HepG2 (cell line): ENCODE data around the gene TNFRSF6B. TPM values are rescaled to one million over a fixed set of nuclear protein-coding genes. Genes with fewer than 3 reads are reported as not detected.
A peak's percentile ranks its signal among the peaks of the same experiment; 100 is the strongest.

Experiments used
- AHDC1 ChIP-seq: sonication (generic); formaldehyde crosslinking; IDR thresholded peaks from 2 replicates; pipeline ENCODE4 v1.5.1; 2020; ENCODE audit warnings: mild to moderate bottlenecking, missing genetic modification reagents, borderline replicate concordance
- ARNT2 ChIP-seq: sonication (generic); formaldehyde crosslinking; IDR thresholded peaks from 2 replicates; pipeline ENCODE4 v1.8.0; 2022; ENCODE audit warnings: mild to moderate bottlenecking, low read depth, missing genetic modification reagents, moderate library complexity
- EZH2 ChIP-seq: conservative IDR thresholded peaks from 2 replicates; pipeline ENCODE4 v1.6.1; 2012; ENCODE audit warnings: mild to moderate bottlenecking, low read depth, low read length, moderate library complexity
- HMGXB3 ChIP-seq: sonication (generic); formaldehyde crosslinking; IDR thresholded peaks from 2 replicates; pipeline ENCODE4 v1.4.0; 2020; ENCODE audit warnings: missing genetic modification reagents, borderline replicate concordance
- JUND ChIP-seq: sonication (generic); formaldehyde crosslinking; IDR thresholded peaks from 2 replicates; pipeline ENCODE4 v1.8.0; 2022; ENCODE audit warnings: mild to moderate bottlenecking, missing genetic modification reagents
- MLLT10 ChIP-seq: sonication (generic); formaldehyde crosslinking; IDR thresholded peaks from 2 replicates; pipeline ENCODE4 v1.4.0; 2020; ENCODE audit warnings: missing genetic modification reagents
- NAIF1 ChIP-seq: sonication (generic); formaldehyde crosslinking; IDR thresholded peaks from 2 replicates; pipeline ENCODE4 v1.5.0; 2020; ENCODE audit warnings: mild to moderate bottlenecking, missing genetic modification reagents, borderline replicate concordance
- SP1 ChIP-seq, 2 experiments: fragments of 450-650 bp in 1 of 2; sonication (generic) in 1 of 2; formaldehyde crosslinking in 1 of 2; IDR thresholded peaks; 2 replicates each; pipeline versions ENCODE4 v1.4.0 to v1.6.1; 2016 to 2020; ENCODE audit warnings: missing genetic modification reagents in 1 of 2
- TCF7L2 ChIP-seq: IDR thresholded peaks from 2 replicates; pipeline ENCODE4 v1.6.1; 2011; ENCODE audit warnings: mild to moderate bottlenecking, low read depth, low read length, moderate library complexity
- ZBTB26 ChIP-seq: IDR thresholded peaks from 2 replicates; pipeline ENCODE4 v1.6.1; 2016; ENCODE audit warnings: missing compliant biosample characterization, missing genetic modification reagents, borderline replicate concordance
- ZC3H4 ChIP-seq: sonication (generic); formaldehyde crosslinking; IDR thresholded peaks from 2 replicates; pipeline ENCODE4 v1.4.0; 2020; ENCODE audit warnings: missing genetic modification reagents, borderline replicate concordance
- ZNF292 ChIP-seq: sonication (generic); formaldehyde crosslinking; IDR thresholded peaks from 2 replicates; pipeline ENCODE4 v1.8.1; 2022; ENCODE audit warnings: mild to moderate bottlenecking, low read depth, missing genetic modification reagents, borderline replicate concordance
- ZNF562 ChIP-seq: sonication (generic); formaldehyde crosslinking; IDR thresholded peaks from 2 replicates; pipeline ENCODE4 v1.8.0; 2022; ENCODE audit warnings: missing genetic modification reagents, borderline replicate concordance
- ZNF780A ChIP-seq: sonication (generic); formaldehyde crosslinking; IDR thresholded peaks from 2 replicates; pipeline ENCODE4 v1.8.0; 2022; ENCODE audit warnings: mild to moderate bottlenecking, missing genetic modification reagents, moderate library complexity
- polyA plus RNA-seq, 8 experiments: library from polyadenylated mRNA; depleted of rRNA in 3 of 8; stranded (reverse) in 7 of 8; unstranded in 1 of 8; fragments of >200 nt; fragmentation: Illumina TruSeq in 4 of 8; extraction: Trizol in 4 of 8; gene quantifications; 2 replicates each; pipeline versions ENCODE4 v1.2.1 to v1.2.3, GENCODE V29; 2011 to 2016; ENCODE audit warnings: low read depth in 4 of 8, missing spikeins in 1 of 8, mixed read lengths in 1 of 8; ENCODE audit not compliant: insufficient read depth in 1 of 8
- total RNA-seq, 5 experiments: library from RNA; depleted of rRNA; stranded (reverse); fragments of >200 nt; fragmentation: Illumina TruSeq; extraction: Trizol; gene quantifications; 2 replicates each; pipeline ENCODE4 v1.2.3, GENCODE V29; 2016; ENCODE audit warnings: low read depth in 1 of 5
- TF ChIP-seq, protein P1 (sequence below): sonication (generic); formaldehyde crosslinking; IDR thresholded peaks from 2 replicates; pipeline ENCODE4 v1.5.0; 2020; ENCODE audit warnings: missing genetic modification reagents

The TNFRSF6B gene
- total and polyA plus RNA-seq, 2 of the 13 experiments (the other 11 are each of a cell fraction or from before 2014, with no cell fraction given) = 0.24 TPM; not detected in 1

DNA sequence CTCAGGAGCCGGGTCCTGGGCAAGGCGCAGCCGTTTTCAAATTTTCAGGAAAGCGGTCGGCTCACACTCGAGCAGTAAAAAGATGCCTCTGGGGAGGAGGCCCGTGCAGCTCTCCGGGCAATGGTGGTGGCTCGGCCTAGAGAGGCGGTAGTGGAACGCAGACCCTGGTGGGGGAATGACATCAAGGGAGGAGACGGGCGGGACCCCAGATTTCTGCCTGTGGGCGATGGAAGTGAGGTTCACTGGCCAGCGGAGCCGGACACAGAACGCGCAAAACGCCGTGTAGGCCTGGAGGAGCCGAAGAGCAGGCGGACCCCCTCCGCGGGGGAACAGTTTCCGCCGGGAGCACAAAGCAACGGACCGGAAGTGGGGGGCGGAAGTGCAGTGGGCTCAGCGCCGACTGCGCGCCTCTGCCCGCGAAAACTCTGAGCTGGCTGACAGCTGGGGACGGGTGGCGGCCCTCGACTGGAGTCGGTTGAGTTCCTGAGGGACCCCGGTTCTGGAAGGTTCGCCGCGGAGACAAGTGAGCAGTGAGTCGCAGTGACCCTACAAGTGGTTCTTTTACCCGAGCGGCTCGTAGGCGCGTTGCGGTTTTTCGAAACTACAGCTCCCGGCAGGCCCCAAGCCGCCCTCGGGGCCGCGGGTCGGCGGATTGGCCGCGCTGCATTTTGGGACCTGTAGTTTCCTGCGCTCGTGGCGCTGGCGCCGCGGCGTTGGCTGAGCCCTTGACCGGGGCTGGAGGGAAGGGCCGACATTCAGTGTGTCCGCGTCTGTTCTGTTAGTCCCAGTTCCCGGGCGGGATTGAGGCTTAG is 38.3 kb upstream of the TNFRSF6B start, which contains the start of gene RTEL1 (continued):
- no peak for TF ChIP-seq ZNF292 (CRISPR knock-in tag)
- no peak for TF ChIP-seq ZNF562 (CRISPR knock-in tag)
- peak; percentile 88 for TF ChIP-seq ZBTB26
- TF ChIP-seq JUND (CRISPR knock-in tag) = peak; percentile 70; the same call in 1 of the 2 replicates
- no peak for TF ChIP-seq EZH2
- TF ChIP-seq NAIF1 (CRISPR knock-in tag) = peak; percentile 93; the same call in 1 of the 2 replicates
- no peak for TF ChIP-seq TCF7L2
- TF ChIP-seq HMGXB3 (CRISPR knock-in tag) = peak; percentile 96
- TF ChIP-seq SP1 (IDR thresholded peaks at IDR 0.05) = no peak
- TF ChIP-seq SP1 (CRISPR knock-in tag; IDR thresholded peaks at IDR 0.05) = peak; percentile 95
- TF ChIP-seq MLLT10 (CRISPR knock-in tag) = no peak
- no peak; the same call in 1 of the 2 replicates for TF ChIP-seq AHDC1
- peak; percentile 76; the same call in 1 of the 2 replicates for TF ChIP-seq ZC3H4 (CRISPR knock-in tag)
- TF ChIP-seq, protein P1, sequence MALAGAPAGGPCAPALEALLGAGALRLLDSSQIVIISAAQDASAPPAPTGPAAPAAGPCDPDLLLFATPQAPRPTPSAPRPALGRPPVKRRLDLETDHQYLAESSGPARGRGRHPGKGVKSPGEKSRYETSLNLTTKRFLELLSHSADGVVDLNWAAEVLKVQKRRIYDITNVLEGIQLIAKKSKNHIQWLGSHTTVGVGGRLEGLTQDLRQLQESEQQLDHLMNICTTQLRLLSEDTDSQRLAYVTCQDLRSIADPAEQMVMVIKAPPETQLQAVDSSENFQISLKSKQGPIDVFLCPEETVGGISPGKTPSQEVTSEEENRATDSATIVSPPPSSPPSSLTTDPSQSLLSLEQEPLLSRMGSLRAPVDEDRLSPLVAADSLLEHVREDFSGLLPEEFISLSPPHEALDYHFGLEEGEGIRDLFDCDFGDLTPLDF (CRISPR knock-in tag) = peak; percentile 99
- TF ChIP-seq ARNT2 (CRISPR knock-in tag) = peak; percentile 82
- TF ChIP-seq ZNF780A (CRISPR knock-in tag) = no peak; the same call in 1 of the 2 replicates
